IgD-negative memory B cell (primary cell): ENCODE data around the gene MYO16. TPM values are rescaled to one million over a fixed set of nuclear protein-coding genes. Genes with fewer than 3 reads are reported as not detected.
"Not testable (repeated sequence)": the region's sequence is repeated elsewhere in the genome, so short reads cannot be mapped to it uniquely, and the experiment has no call there.

Source experiments
- H3K27ac Mint-ChIP-seq, 3 donors: one replicate each; pipeline ENCODE4 v1.8.0; 2020 to 2022; ENCODE audit warnings: mild to moderate bottlenecking in 3 of 3, mixed read lengths in 3 of 3, moderate library complexity in 1 of 3
- H3K27me3 Mint-ChIP-seq: one replicate; pipeline ENCODE4 v1.8.0; 2021; ENCODE audit warnings: mixed read lengths
- H3K36me3 Mint-ChIP-seq: one replicate; pipeline ENCODE4 v1.8.0; 2020; ENCODE audit warnings: mild to moderate bottlenecking, mixed read lengths
- H3K4me1 Mint-ChIP-seq, 3 donors: one replicate each; pipeline ENCODE4 v1.8.0; 2020 to 2022; ENCODE audit warnings: mixed read lengths in 3 of 3, mild to moderate bottlenecking in 1 of 3
- H3K4me3 Mint-ChIP-seq, 4 donors: one replicate each; pipeline ENCODE4 v1.8.0; 2020 to 2022; ENCODE audit warnings: mild to moderate bottlenecking in 4 of 4, mixed read lengths in 4 of 4, moderate library complexity in 3 of 4
- H3K9me3 Mint-ChIP-seq, 3 donors: one replicate each; pipeline ENCODE4 v1.8.0; 2020 to 2021; ENCODE audit warnings: mixed read lengths in 3 of 3, mild to moderate bottlenecking in 1 of 3
- polyA plus RNA-seq: library from polyadenylated mRNA; unstranded; fragments of 300-500 nt; fragmentation: Illumina TruSeq; gene quantifications from one replicate; pipeline ENCODE4 v1.2.3, GENCODE V29; 2021

Gene MYO16
- polyA plus RNA-seq, 1 donor from 2014 or later: not detected

DNA sequence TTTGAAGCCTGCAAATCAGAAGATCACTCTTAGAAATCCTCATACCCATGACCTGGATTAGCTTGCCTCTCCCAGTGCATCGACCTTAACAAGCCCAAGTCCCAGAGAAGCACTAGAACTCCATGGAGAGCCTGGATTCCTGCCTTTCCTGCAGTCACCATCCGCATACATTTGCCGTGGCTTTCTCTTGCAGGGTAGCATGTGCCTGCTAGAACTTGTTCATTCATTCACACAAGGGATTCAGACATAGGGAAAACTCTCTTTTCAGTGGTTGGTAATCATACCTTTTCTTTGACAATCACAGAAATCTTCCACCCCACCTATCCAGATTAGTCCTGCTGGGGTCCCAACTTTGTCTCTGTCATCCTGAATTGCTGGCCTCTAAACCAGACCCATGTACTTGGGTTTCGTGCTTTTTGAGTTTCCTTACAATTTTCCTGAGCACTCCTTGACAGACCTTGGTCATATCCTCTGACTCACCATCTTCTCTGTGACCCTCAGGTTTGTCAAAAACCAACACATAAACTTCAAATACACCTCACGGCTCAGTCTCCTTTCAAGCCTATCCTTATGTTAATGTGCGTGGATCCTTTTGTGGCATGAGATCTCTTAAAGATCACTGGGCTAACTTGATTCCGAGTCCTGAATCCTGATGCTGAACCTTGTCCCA lies 355.0 kb downstream of the MYO16 start:
- Mint-ChIP-seq H3K36me3 (no peaks in the 10 kb centered on the region), H3K4me3 (no peak overlapping the region), H3K4me1 (no peaks in the 10 kb centered on the region), H3K9me3 (no peaks in the 10 kb centered on the region), H3K27me3 (peaks cover 1% of the 10 kb centered on the region), H3K27ac (no peak overlapping the region)

DNA sequence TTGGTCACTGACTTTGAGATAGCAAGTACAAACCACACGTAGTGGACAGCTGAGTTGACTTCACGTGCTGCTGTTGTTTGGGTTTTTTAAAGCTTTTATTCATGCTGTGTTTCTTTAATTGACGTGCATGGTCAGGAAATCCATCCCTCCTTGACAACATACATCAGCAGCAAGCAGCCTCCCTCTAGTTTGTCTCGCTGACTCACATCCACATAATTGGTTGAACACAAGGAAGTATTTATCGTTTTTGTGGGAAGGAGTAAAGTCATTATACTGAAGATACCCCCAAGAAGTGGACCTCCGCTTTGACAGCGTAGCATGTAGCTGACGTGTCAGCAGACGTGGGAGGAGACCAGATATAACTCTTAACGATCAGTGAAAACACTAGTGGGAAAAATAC lies 355.8 kb downstream of the MYO16 start:
- no peaks in the 10 kb centered on the region for H3K9me3 Mint-ChIP-seq
- peaks cover 1% of the 10 kb centered on the region for H3K27me3 Mint-ChIP-seq
- no peaks in the 10 kb centered on the region for H3K36me3 Mint-ChIP-seq
- H3K4me3 Mint-ChIP-seq: no peak overlapping the region
- H3K4me1 Mint-ChIP-seq: no peaks in the 10 kb centered on the region
- no peak overlapping the region for H3K27ac Mint-ChIP-seq

DNA sequence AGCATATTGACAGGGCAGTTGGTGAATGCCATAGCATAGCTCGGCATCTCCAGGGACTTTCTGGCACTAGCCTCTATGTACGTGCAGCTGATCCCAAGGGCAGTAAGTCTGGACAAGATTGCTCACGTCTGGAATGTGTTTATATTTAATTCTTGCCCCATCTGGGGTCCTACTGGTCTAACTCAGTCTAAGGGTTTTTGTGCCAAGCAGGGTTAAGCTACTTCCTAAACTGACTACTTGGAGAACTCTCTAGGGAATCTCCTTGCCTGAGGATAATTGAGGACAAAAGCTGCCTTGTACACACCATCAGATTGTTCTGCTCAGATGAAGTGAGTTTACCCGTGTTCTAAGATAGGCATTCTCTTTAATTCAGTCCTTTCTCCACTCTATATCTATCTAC lies 358.1 kb downstream of the MYO16 start:
- peaks cover 1% of the 10 kb centered on the region for H3K27me3 Mint-ChIP-seq
- H3K9me3 Mint-ChIP-seq: no peaks in the 10 kb centered on the region
- no peaks in the 10 kb centered on the region for H3K4me1 Mint-ChIP-seq
- no peak overlapping the region for H3K4me3 Mint-ChIP-seq
- no peaks in the 10 kb centered on the region for H3K36me3 Mint-ChIP-seq
- no peak overlapping the region for H3K27ac Mint-ChIP-seq

DNA sequence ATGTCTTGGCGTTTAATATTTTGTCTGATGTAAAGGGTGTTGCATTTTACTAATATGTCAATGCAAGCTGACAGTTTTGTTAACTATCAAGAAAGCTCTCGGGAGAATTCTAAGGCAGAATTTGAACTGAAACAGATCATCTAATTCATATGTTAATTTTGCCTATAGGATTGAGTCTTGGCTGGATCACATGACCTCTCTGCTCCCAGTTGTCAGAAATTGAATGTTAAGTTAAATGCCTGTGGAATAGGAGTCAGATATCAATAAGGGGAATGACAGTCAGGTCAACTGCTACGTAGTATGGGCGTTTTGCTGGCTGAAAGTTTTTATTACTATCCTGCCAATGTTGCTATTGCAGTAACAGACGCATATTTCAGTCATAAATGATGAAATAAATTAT lies 358.5 kb downstream of the MYO16 start:
- H3K4me1 Mint-ChIP-seq: no peaks in the 10 kb centered on the region
- no peaks in the 10 kb centered on the region for H3K36me3 Mint-ChIP-seq
- no peaks in the 10 kb centered on the region for H3K9me3 Mint-ChIP-seq
- H3K4me3 Mint-ChIP-seq: no peak overlapping the region
- no peak overlapping the region for H3K27ac Mint-ChIP-seq
- H3K27me3 Mint-ChIP-seq: peaks cover 1% of the 10 kb centered on the region

DNA sequence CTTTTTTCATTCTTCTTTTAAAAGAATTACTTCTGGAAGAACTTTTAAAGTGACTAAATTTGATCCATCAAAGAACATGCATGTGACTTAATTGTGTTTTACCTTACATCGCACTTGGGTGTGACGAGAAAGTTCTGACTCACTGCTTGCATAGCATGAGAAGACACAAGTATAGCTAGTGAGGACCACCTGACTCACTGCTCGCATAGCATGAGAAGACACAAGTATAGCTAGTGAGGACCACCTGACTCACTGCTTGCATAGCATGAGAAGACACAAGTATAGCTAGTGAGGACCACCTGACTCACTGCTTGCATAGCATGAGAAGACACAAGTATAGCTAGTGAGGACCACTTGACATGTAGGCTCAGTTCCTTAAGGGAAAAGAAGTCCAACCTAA lies 362.0 kb downstream of the MYO16 start:
- not testable (repeated sequence) for H3K36me3 Mint-ChIP-seq, H3K4me3 Mint-ChIP-seq, H3K27ac Mint-ChIP-seq, H3K4me1 Mint-ChIP-seq, H3K27me3 Mint-ChIP-seq, H3K9me3 Mint-ChIP-seq

DNA sequence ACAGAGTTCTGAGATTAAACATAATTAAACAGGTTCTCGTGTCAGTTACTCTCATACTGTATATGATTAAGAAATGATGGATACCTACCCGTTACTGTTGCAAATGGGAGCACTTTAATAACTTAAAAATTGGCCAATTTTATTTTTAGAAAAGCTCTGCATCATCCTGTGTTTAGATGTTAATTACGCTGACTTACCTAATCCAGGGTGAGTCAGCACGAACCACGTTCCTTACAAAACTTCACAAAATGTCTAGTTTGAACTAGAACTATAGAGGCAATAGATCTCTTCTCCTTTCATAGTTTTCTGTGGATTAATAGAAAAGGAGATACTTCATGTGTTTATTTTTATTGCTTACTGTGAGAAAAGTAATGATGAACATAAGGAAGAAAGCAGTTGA lies 363.9 kb downstream of the MYO16 start:
- Mint-ChIP-seq H3K9me3 (peaks cover 0 to 2% (median 0%) of the 10 kb centered on the region in 3 donors), H3K4me3 (no peak overlapping the region), H3K27ac (no peak overlapping the region)

DNA sequence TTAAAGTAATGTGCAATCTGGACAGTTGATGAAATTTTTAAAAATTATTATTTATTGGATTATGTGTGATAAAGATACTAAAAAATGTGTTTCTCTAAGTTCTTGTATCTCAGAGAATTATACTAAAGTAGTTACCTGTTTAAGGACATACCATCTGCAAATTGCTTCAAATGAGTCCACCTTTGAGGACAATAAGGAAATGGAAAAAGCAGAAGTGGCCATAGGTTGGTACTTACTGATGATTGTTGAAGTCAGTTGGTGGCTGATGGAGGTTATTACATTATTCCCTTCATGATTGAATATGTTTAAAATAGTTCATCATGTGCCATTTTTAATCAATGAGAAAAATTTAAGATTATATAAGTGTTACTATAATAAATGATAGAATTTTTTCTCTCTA lies 367.0 kb downstream of the MYO16 start:
- Mint-ChIP-seq H3K27ac (no peak overlapping the region), H3K27me3 (no peaks in the 10 kb centered on the region), H3K36me3 (no peaks in the 10 kb centered on the region), H3K4me3 (no peak overlapping the region), H3K9me3 (peaks cover 0 to 2% (median 0%) of the 10 kb centered on the region in 3 donors), H3K4me1 (no peaks in the 10 kb centered on the region)

More for the DNA sequence above, 363.9 kb downstream of the MYO16 start:
- no peaks in the 10 kb centered on the region for H3K27me3 Mint-ChIP-seq
- no peaks in the 10 kb centered on the region for H3K4me1 Mint-ChIP-seq
- H3K36me3 Mint-ChIP-seq: no peaks in the 10 kb centered on the region

DNA sequence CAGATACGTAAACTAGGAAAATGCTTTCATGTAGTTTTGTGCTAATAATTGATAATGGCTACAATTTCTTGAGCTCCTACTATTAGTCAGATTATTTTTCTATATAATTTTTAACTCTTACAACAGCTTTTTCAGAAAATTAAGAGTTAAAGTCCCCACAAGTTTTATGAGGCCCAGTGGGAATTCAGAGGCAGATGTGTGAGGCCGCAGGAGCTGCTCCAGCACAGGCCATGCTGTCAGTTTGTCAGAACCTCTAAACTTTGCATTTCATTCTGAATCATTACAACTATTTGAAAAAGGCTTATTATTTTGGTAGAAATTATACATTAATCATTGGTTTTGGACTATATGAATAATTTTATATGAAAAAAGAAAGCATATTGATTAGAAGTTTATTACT lies 370.8 kb downstream of the MYO16 start:
- Mint-ChIP-seq H3K27ac (no peak overlapping the region), H3K9me3 (peaks cover 0 to 2% (median 0%) of the 10 kb centered on the region in 3 donors), H3K4me1 (no peaks in the 10 kb centered on the region), H3K4me3 (no peak overlapping the region), H3K36me3 (no peaks in the 10 kb centered on the region), H3K27me3 (no peaks in the 10 kb centered on the region)

DNA sequence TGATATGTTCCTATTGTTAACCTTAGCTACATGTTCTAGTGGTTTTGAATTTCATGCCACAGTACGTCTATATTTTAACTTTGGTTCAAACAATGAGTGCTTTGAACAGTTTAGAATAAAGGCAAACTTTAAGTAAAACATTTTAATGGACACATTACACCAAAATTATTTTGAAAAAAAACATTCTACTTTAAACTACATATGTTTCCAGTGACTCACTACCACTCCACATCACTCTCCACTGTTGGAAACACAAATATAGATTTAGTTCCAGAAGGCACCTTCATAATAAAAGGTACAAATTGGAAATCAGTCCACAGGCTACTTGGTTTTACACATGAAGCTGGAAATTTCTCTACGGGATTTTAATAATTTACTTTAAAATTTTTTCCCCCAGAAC lies 373.5 kb downstream of the MYO16 start:
- Mint-ChIP-seq H3K4me3 (no peak overlapping the region), H3K27ac (no peak overlapping the region), H3K9me3 (peaks cover 0 to 2% (median 0%) of the 10 kb centered on the region in 3 donors), H3K36me3 (no peaks in the 10 kb centered on the region), H3K27me3 (no peaks in the 10 kb centered on the region), H3K4me1 (no peaks in the 10 kb centered on the region)

DNA sequence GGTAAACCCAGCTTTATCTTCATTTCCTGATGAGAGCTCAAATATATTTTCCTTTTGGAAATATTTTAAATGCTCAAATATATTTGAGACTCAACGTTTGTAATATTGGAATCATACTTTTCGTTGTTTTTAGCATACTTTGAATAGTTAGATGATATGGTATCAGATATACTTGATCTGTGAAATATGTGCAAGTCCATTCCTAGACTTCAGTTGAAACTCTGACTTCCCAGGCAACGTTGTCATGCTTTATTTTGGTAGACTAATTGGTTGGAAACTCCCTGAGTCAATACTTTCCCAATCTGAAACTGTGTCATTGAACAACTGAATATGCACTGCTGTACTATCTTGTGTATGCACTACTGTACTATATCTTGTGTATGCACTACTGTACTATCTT lies 378.5 kb downstream of the MYO16 start:
- Mint-ChIP-seq H3K9me3 (peaks cover 0 to 2% (median 0%) of the 10 kb centered on the region in 3 donors), H3K36me3 (no peaks in the 10 kb centered on the region), H3K4me3 (no peak overlapping the region), H3K4me1 (no peaks in the 10 kb centered on the region), H3K27me3 (no peaks in the 10 kb centered on the region), H3K27ac (no peak overlapping the region)

DNA sequence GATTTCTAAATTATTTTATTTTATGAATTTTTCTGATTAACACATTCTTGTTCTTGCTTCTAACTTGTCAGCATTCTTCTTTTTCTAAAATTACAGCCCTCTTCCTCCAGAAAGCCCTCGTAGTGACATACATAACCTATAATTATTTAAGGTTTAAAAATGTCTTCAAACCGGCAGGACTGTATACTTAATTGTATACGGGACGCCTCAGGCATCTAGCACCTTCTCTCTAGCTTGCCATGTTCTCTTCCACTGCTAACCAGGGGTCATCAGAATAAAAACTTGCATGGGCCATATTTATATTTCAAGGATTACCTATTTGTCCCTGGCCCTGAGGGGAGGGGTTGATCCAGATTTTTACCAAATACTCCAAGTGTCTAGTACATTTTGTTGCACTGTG lies 380.3 kb downstream of the MYO16 start:
- Mint-ChIP-seq H3K4me1 (no peaks in the 10 kb centered on the region), H3K4me3 (no peak overlapping the region), H3K27me3 (no peaks in the 10 kb centered on the region), H3K27ac (no peak overlapping the region), H3K36me3 (no peaks in the 10 kb centered on the region), H3K9me3 (peaks cover 0 to 4% (median 0%) of the 10 kb centered on the region in 3 donors)

DNA sequence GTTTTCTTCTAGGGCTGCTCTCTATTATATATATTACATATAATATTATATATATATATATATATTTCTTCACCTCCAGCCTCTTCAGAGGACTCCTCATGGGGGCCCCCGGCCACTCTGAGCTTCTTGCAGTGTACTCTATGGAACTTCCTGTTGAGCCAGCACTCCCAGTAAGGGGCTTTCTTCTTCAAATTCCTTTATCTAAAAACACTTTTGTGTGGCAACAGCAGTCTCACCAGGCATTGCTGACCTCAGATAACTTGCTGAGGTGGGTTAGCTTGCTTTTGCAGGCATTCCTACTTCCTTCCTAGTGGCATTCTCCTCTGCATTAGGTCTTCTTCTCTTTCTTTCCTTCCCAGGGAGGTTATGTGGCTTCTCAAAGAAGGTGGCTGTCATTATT lies 381.5 kb downstream of the MYO16 start:
- Mint-ChIP-seq H3K27ac (no peak overlapping the region), H3K9me3 (peaks cover 0 to 9% (median 0%) of the 10 kb centered on the region in 3 donors), H3K36me3 (peaks cover 2% of the 10 kb centered on the region), H3K4me3 (no peak overlapping the region), H3K27me3 (no peaks in the 10 kb centered on the region), H3K4me1 (no peaks in the 10 kb centered on the region)

DNA sequence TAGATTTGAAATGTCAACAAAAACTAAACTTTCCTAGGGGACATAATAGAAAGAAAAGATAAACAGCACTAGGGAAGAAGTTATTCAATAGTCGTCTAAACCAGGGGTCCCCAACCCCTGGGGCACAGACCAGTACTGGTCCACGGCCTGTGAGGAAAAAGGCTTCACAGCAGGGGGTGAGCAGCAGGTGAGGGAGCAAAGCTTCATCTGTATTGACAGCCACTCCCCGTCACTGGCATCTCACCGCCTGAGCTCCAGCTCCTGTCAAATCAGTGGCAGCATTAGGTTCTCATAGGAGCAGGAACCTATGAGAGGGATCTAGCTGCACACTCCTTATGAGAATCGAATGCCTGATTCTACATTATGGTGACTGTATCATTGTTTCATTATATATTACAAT lies 382.7 kb downstream of the MYO16 start:
- H3K27ac Mint-ChIP-seq: no peak overlapping the region

DNA sequence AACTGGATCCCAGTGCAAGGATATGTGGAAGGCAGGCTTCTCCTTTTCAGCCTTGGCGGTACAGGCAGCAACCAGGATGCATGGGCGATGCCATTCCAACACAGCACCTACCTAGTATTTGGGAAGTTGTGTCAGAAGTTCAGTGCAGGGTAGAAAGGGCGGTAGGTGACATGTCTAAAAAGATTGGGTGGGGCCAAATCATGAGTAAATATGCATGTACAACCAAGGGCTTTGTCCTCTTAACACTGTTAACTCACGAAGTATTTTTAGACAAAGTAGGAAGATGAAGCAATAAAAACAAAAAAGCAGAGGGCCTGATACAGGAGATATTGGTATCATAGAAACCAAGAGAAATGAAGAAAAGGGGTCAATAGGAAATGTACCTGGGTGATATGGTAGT lies 392.1 kb downstream of the MYO16 start:
- no peaks in the 10 kb centered on the region for H3K36me3 Mint-ChIP-seq
- H3K9me3 Mint-ChIP-seq: peaks cover 0 to 2% (median 0%) of the 10 kb centered on the region in 3 donors
- no peak overlapping the region for H3K4me3 Mint-ChIP-seq
- no peak overlapping the region for H3K27ac Mint-ChIP-seq
- peaks cover 5% of the 10 kb centered on the region for H3K27me3 Mint-ChIP-seq
- no peaks in the 10 kb centered on the region for H3K4me1 Mint-ChIP-seq

More for the DNA sequence above, 382.7 kb downstream of the MYO16 start:
- H3K4me1 Mint-ChIP-seq: no peaks in the 10 kb centered on the region
- no peaks in the 10 kb centered on the region for H3K27me3 Mint-ChIP-seq
- peaks cover 0 to 12% (median 0%) of the 10 kb centered on the region in 3 donors for H3K9me3 Mint-ChIP-seq
- no peak overlapping the region for H3K4me3 Mint-ChIP-seq
- peaks cover 2% of the 10 kb centered on the region for H3K36me3 Mint-ChIP-seq

DNA sequence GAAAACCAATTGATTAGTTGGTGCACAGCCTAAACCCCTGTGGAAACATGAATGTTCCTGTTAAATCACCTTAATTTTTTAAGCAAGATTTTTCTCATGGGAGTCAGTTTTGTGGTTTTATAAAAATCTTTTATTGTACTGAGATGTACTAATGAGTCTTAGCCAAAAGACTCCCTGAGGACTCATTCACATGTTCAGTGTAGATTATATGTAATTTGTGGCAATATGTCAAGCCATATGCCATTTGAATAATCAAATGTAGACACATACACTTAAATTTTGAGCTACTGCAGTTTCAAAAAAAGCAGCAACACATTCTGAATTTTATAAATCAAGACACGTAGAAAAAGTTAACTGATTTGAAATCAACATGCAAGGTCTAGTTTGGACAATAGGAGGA lies 395.2 kb downstream of the MYO16 start:
- no peaks in the 10 kb centered on the region for H3K9me3 Mint-ChIP-seq

DNA sequence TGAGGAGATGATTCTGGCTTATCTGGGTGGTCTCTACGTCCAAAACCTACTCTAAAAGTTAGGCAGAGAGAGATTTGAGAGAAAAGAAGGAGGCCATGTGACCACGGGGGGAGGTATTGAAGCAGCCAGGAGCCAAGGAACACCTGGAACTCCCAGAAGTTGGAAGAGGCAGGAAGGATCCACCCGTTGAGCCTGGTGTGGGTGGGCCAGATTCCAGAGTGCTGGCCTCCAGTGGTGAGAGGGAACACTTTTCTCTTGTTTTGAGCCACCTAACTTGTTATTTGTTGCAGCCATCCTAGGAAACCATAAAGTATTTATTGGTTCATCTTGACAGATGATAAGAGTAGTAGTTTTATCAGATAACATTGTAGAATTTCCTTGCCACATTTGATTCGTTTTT lies 396.9 kb downstream of the MYO16 start:
- no peaks in the 10 kb centered on the region for H3K9me3 Mint-ChIP-seq
- no peak overlapping the region for H3K27ac Mint-ChIP-seq
- no peaks in the 10 kb centered on the region for H3K4me1 Mint-ChIP-seq
- H3K4me3 Mint-ChIP-seq: no peak overlapping the region
- H3K36me3 Mint-ChIP-seq: no peaks in the 10 kb centered on the region
- no peaks in the 10 kb centered on the region for H3K27me3 Mint-ChIP-seq

More for the DNA sequence above, 395.2 kb downstream of the MYO16 start:
- no peaks in the 10 kb centered on the region for H3K4me1 Mint-ChIP-seq
- H3K36me3 Mint-ChIP-seq: no peaks in the 10 kb centered on the region
- no peaks in the 10 kb centered on the region for H3K27me3 Mint-ChIP-seq
- no peak overlapping the region for H3K27ac Mint-ChIP-seq
- no peak overlapping the region for H3K4me3 Mint-ChIP-seq
